SK-N-SH treated with all-trans-retinoic acid at 6 μM for 48 hours (cell line): ENCODE measurements around the gene BATF3.

ENCODE experiments used
- ARNTL ChIP-seq: fragments of 450-650 bp; formaldehyde crosslinking; IDR thresholded peaks from 2 replicates; pipeline ENCODE4 v1.5.0; 2020; ENCODE audit warnings: low read depth, mild to moderate bottlenecking, moderate library complexity, borderline replicate concordance
- GLIS3 ChIP-seq: fragments of 250-450 bp; sonication (Bioruptor Pico); IDR thresholded peaks from 2 replicates; pipeline ENCODE4 v1.5.0; 2020; ENCODE audit warnings: mild to moderate bottlenecking, moderate library complexity
- OSR1 ChIP-seq: fragments of 250-450 bp; sonication (Bioruptor Pico); IDR thresholded peaks from 2 replicates; pipeline ENCODE4 v1.8.0; 2022; ENCODE audit warnings: moderate library complexity, mild to moderate bottlenecking, inconsistent platforms
- PPARA ChIP-seq: fragments of 250-450 bp; sonication (Bioruptor Pico); IDR thresholded peaks from 2 replicates; pipeline ENCODE4 v1.5.0; 2020; ENCODE audit warnings: mild to moderate bottlenecking, borderline replicate concordance
- RARB ChIP-seq: fragments of 250-450 bp; sonication (Bioruptor Pico); IDR thresholded peaks from 2 replicates; pipeline ENCODE4 v1.8.0; 2021; ENCODE audit warnings: mild to moderate bottlenecking, moderate library complexity
- TCF4 ChIP-seq: fragments of 250-450 bp; sonication (Bioruptor Pico); IDR thresholded peaks from 2 replicates; pipeline ENCODE4 v1.8.0; 2021; ENCODE audit warnings: mild to moderate bottlenecking, moderate library complexity, borderline replicate concordance
- TOX ChIP-seq: fragments of 250-450 bp; sonication (Bioruptor Pico); IDR thresholded peaks from 2 replicates; pipeline ENCODE4 v1.8.0; 2021; ENCODE audit warnings: mild to moderate bottlenecking, moderate library complexity, borderline replicate concordance
- ZC3H10 ChIP-seq: fragments of 250-450 bp; sonication (Bioruptor Pico); IDR thresholded peaks from 2 replicates; pipeline ENCODE4 v1.5.1; 2021; ENCODE audit warnings: mild to moderate bottlenecking, moderate library complexity
- ZFP30 ChIP-seq: fragments of 450-650 bp; formaldehyde crosslinking; IDR thresholded peaks from 2 replicates; pipeline ENCODE4 v1.5.0; 2022; ENCODE audit warnings: mild to moderate bottlenecking, moderate library complexity
- ZNF8 ChIP-seq: fragments of 450-650 bp; formaldehyde crosslinking; IDR thresholded peaks from 2 replicates; pipeline ENCODE4 v1.5.0; 2020; ENCODE audit warnings: mild to moderate bottlenecking, moderate library complexity
- TF ChIP-seq, protein P1 (sequence below): fragments of 250-450 bp; sonication (Bioruptor Pico); IDR thresholded peaks from 2 replicates; pipeline ENCODE4 v1.5.1; 2021; ENCODE audit warnings: mild to moderate bottlenecking, moderate library complexity
- TF ChIP-seq, protein P2 (sequence below): fragments of 250-450 bp; sonication (Bioruptor Pico); IDR thresholded peaks from 2 replicates; pipeline ENCODE4 v1.5.0; 2020; ENCODE audit warnings: mild to moderate bottlenecking, moderate library complexity
- TF ChIP-seq, protein P3 (sequence below): fragments of 250-450 bp; sonication (Bioruptor Pico); IDR thresholded peaks from 2 replicates; pipeline ENCODE4 v1.8.0; 2020; ENCODE audit warnings: mild to moderate bottlenecking, moderate library complexity, borderline replicate concordance
- TF ChIP-seq, protein P4 (sequence below): fragments of 250-450 bp; sonication (Bioruptor Pico); IDR thresholded peaks from 2 replicates; pipeline ENCODE4 v1.5.1; 2020; ENCODE audit warnings: low read depth, mild to moderate bottlenecking, moderate library complexity

DNA sequence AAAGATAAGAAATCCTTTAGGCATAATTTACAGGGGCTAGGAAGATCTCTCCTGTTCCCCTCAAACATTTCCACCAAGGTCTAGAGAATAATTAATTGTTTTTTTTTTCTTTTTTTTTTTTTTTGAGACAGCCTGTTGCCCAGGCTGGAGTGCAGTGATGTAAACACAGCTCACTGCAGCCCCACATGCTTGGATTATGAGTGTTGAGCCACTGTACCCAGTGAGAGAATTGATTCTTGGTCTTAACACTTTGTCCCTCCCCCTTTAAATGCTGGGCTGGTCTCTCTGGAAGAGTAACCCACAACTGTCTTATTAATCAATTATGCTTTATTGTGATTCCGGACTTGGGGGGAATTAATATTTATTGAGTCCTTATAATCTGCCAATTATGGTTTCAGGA, 57.7 kb downstream of the BATF3 start:
- no peak for TF ChIP-seq ZNF8 (CRISPR knock-in tag)
- no peak for TF ChIP-seq GLIS3 (CRISPR knock-in tag)
- no peak for TF ChIP-seq PPARA (CRISPR knock-in tag)
- TF ChIP-seq ARNTL (CRISPR knock-in tag), result no peak
- no peak for TF ChIP-seq ZC3H10 (CRISPR knock-in tag)
- TF ChIP-seq, protein P1, sequence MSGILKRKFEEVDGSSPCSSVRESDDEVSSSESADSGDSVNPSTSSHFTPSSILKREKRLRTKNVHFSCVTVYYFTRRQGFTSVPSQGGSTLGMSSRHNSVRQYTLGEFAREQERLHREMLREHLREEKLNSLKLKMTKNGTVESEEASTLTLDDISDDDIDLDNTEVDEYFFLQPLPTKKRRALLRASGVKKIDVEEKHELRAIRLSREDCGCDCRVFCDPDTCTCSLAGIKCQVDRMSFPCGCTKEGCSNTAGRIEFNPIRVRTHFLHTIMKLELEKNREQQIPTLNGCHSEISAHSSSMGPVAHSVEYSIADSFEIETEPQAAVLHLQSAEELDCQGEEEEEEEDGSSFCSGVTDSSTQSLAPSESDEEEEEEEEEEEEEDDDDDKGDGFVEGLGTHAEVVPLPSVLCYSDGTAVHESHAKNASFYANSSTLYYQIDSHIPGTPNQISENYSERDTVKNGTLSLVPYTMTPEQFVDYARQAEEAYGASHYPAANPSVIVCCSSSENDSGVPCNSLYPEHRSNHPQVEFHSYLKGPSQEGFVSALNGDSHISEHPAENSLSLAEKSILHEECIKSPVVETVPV (CRISPR knock-in tag), result no peak
- no peak for TF ChIP-seq TOX (CRISPR knock-in tag)
- TF ChIP-seq ZFP30 (CRISPR knock-in tag), result no peak
- TF ChIP-seq TCF4 (CRISPR knock-in tag), result no peak
- TF ChIP-seq, protein P2, sequence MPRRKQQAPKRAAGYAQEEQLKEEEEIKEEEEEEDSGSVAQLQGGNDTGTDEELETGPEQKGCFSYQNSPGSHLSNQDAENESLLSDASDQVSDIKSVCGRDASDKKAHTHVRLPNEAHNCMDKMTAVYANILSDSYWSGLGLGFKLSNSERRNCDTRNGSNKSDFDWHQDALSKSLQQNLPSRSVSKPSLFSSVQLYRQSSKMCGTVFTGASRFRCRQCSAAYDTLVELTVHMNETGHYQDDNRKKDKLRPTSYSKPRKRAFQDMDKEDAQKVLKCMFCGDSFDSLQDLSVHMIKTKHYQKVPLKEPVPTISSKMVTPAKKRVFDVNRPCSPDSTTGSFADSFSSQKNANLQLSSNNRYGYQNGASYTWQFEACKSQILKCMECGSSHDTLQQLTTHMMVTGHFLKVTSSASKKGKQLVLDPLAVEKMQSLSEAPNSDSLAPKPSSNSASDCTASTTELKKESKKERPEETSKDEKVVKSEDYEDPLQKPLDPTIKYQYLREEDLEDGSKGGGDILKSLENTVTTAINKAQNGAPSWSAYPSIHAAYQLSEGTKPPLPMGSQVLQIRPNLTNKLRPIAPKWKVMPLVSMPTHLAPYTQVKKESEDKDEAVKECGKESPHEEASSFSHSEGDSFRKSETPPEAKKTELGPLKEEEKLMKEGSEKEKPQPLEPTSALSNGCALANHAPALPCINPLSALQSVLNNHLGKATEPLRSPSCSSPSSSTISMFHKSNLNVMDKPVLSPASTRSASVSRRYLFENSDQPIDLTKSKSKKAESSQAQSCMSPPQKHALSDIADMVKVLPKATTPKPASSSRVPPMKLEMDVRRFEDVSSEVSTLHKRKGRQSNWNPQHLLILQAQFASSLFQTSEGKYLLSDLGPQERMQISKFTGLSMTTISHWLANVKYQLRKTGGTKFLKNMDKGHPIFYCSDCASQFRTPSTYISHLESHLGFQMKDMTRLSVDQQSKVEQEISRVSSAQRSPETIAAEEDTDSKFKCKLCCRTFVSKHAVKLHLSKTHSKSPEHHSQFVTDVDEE, result no peak
- TF ChIP-seq RARB (CRISPR knock-in tag), result no peak
- TF ChIP-seq, protein P3, sequence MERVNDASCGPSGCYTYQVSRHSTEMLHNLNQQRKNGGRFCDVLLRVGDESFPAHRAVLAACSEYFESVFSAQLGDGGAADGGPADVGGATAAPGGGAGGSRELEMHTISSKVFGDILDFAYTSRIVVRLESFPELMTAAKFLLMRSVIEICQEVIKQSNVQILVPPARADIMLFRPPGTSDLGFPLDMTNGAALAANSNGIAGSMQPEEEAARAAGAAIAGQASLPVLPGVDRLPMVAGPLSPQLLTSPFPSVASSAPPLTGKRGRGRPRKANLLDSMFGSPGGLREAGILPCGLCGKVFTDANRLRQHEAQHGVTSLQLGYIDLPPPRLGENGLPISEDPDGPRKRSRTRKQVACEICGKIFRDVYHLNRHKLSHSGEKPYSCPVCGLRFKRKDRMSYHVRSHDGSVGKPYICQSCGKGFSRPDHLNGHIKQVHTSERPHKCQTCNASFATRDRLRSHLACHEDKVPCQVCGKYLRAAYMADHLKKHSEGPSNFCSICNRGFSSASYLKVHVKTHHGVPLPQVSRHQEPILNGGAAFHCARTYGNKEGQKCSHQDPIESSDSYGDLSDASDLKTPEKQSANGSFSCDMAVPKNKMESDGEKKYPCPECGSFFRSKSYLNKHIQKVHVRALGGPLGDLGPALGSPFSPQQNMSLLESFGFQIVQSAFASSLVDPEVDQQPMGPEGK, result no peak
- TF ChIP-seq, protein P4, sequence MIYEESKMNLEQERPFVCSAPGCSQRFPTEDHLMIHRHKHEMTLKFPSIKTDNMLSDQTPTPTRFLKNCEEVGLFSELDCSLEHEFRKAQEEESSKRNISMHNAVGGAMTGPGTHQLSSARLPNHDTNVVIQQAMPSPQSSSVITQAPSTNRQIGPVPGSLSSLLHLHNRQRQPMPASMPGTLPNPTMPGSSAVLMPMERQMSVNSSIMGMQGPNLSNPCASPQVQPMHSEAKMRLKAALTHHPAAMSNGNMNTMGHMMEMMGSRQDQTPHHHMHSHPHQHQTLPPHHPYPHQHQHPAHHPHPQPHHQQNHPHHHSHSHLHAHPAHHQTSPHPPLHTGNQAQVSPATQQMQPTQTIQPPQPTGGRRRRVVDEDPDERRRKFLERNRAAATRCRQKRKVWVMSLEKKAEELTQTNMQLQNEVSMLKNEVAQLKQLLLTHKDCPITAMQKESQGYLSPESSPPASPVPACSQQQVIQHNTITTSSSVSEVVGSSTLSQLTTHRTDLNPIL (CRISPR knock-in tag), result no peak
- TF ChIP-seq OSR1 (CRISPR knock-in tag), result no peak
